ENCODE measurements around the gene TCEANC2. TPM values are rescaled to one million over a fixed set of nuclear protein-coding genes. Genes with fewer than 3 reads are reported as not detected.

Gene TCEANC2
- total and polyA plus RNA-seq, 2 experiments from 2014 or later = 6.0 to 6.3 TPM

DNA sequence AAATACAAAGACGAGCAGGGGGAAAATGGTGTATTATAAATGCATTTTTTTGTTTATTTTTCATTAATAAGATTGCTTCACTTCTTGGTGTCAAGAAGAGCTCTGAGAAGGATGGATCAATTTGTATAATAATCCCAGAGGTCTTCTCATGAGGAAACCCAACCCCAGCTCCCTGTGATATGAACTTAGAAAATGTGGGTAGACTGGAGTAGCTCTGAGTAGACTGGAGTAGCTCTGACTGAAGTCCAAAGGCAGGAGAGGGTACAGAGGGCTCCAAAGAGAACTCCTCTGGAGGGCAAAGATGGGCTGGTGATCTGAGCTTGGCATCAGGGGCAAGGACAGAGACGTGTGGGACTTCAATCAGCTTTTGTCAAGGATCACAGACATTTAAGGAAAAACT lies 78.0 kb downstream of the TCEANC2 start (continued):
- TF ChIP-seq, protein P1, sequence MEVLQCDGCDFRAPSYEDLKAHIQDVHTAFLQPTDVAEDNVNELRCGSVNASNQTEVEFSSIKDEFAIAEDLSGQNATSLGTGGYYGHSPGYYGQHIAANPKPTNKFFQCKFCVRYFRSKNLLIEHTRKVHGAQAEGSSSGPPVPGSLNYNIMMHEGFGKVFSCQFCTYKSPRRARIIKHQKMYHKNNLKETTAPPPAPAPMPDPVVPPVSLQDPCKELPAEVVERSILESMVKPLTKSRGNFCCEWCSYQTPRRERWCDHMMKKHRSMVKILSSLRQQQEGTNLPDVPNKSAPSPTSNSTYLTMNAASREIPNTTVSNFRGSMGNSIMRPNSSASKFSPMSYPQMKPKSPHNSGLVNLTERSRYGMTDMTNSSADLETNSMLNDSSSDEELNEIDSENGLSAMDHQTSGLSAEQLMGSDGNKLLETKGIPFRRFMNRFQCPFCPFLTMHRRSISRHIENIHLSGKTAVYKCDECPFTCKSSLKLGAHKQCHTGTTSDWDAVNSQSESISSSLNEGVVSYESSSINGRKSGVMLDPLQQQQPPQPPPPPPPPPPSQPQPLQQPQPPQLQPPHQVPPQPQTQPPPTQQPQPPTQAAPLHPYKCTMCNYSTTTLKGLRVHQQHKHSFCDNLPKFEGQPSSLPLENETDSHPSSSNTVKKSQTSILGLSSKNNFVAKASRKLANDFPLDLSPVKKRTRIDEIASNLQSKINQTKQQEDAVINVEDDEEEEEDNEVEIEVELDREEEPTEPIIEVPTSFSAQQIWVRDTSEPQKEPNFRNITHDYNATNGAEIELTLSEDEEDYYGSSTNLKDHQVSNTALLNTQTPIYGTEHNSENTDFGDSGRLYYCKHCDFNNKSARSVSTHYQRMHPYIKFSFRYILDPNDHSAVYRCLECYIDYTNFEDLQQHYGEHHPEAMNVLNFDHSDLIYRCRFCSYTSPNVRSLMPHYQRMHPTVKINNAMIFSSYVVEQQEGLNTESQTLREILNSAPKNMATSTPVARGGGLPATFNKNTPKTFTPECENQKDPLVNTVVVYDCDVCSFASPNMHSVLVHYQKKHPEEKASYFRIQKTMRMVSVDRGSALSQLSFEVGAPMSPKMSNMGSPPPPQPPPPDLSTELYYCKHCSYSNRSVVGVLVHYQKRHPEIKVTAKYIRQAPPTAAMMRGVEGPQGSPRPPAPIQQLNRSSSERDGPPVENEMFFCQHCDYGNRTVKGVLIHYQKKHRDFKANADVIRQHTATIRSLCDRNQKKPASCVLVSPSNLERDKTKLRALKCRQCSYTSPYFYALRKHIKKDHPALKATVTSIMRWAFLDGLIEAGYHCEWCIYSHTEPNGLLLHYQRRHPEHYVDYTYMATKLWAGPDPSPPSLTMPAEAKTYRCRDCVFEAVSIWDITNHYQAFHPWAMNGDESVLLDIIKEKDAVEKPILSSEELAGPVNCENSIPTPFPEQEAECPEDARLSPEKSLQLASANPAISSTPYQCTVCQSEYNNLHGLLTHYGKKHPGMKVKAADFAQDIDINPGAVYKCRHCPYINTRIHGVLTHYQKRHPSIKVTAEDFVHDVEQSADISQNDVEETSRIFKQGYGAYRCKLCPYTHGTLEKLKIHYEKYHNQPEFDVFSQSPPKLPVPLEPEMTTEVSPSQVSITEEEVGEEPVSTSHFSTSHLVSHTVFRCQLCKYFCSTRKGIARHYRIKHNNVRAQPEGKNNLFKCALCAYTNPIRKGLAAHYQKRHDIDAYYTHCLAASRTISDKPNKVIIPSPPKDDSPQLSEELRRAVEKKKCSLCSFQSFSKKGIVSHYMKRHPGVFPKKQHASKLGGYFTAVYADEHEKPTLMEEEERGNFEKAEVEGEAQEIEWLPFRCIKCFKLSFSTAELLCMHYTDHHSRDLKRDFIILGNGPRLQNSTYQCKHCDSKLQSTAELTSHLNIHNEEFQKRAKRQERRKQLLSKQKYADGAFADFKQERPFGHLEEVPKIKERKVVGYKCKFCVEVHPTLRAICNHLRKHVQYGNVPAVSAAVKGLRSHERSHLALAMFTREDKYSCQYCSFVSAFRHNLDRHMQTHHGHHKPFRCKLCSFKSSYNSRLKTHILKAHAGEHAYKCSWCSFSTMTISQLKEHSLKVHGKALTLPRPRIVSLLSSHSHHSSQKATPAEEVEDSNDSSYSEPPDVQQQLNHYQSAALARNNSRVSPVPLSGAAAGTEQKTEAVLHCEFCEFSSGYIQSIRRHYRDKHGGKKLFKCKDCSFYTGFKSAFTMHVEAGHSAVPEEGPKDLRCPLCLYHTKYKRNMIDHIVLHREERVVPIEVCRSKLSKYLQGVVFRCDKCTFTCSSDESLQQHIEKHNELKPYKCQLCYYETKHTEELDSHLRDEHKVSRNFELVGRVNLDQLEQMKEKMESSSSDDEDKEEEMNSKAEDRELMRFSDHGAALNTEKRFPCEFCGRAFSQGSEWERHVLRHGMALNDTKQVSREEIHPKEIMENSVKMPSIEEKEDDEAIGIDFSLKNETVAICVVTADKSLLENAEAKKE (CRISPR knock-in tag; IDR thresholded peaks at IDR 0.05) = no peak
- TF ChIP-seq EZH2phosphoT487 (IDR thresholded peaks at IDR 0.05; ENCODE audit: unreplicated experiment) = no peak
- no peak for TF ChIP-seq NANOG (IDR thresholded peaks at IDR 0.05; ENCODE audit: borderline replicate concordance)
- no peak for TF ChIP-seq ZNF331 (CRISPR knock-in tag; IDR thresholded peaks at IDR 0.05; ENCODE audit: low read depth)
- TF ChIP-seq, protein P2, sequence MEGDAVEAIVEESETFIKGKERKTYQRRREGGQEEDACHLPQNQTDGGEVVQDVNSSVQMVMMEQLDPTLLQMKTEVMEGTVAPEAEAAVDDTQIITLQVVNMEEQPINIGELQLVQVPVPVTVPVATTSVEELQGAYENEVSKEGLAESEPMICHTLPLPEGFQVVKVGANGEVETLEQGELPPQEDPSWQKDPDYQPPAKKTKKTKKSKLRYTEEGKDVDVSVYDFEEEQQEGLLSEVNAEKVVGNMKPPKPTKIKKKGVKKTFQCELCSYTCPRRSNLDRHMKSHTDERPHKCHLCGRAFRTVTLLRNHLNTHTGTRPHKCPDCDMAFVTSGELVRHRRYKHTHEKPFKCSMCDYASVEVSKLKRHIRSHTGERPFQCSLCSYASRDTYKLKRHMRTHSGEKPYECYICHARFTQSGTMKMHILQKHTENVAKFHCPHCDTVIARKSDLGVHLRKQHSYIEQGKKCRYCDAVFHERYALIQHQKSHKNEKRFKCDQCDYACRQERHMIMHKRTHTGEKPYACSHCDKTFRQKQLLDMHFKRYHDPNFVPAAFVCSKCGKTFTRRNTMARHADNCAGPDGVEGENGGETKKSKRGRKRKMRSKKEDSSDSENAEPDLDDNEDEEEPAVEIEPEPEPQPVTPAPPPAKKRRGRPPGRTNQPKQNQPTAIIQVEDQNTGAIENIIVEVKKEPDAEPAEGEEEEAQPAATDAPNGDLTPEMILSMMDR (conservative IDR thresholded peaks at IDR 0.05; ENCODE audit: low read depth in 2 of 2) = no peak
- no peak for TF ChIP-seq CREB1 (CRISPR knock-in tag; IDR thresholded peaks at IDR 0.05; ENCODE audit: low read depth)
- TF ChIP-seq ZNF114 (CRISPR knock-in tag; IDR thresholded peaks at IDR 0.05) = no peak
- TF ChIP-seq EZH2 (IDR thresholded peaks at IDR 0.05; ENCODE audit: low read depth, unreplicated experiment) = no peak

DNA sequence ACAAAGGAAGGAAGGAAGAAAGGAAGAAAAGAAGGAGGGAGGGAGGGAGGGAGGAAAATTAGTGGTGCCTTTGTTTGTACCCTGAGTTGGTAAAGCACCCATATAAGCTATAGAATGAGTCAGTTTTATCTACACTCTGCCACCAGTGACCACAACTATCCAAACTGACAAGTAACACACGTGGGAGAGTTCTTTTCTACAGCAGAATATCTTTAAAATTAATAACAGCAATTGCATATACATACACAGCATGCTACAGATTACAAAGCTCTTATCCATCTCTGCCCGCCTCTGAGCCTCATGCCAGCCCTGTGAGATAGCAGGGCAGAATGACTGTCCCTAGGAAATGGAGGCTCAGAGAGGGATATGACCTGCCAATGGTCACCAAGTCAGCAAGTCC lies 79.1 kb downstream of the TCEANC2 start:
- no peak overlapping the region for H3K4me3 ChIP-seq
- H3K4me2 ChIP-seq = no peak overlapping the region
- no peaks in the 10 kb centered on the region; the same call in 2 of the 3 replicates for H3K9me3 Mint-ChIP-seq
- no peaks in the 10 kb centered on the region for H4K20me1 ChIP-seq (replicated peaks; ENCODE audit: insufficient read depth)
- peaks cover 28% of the 10 kb centered on the region for H3K4me1 ChIP-seq (ENCODE audit: insufficient read depth)
- H2AFZ ChIP-seq = no peak overlapping the region
- H3K79me2 ChIP-seq (replicated peaks; ENCODE audit: insufficient read depth) = no peaks in the 10 kb centered on the region
- peaks cover 27% of the 10 kb centered on the region for H3K4me1 Mint-ChIP-seq
- H3K27me3 Mint-ChIP-seq (ENCODE audit: insufficient read depth, low read depth, poor library complexity) = peaks cover 13% of the 10 kb centered on the region
- ATAC-seq (no peak), DNase-seq (ENCODE audit: low spot score) (no peak)
- H3K27ac ChIP-seq (ENCODE audit: low read depth) = no peak overlapping the region
- no peaks in the 10 kb centered on the region for H3K27me3 ChIP-seq (ENCODE audit: insufficient read depth)
- H3K36me3 ChIP-seq (ENCODE audit: insufficient read depth) = no peaks in the 10 kb centered on the region
- TF ChIP-seq CREB1 (CRISPR knock-in tag; IDR thresholded peaks at IDR 0.05; ENCODE audit: low read depth) (no peak), EZH2 (IDR thresholded peaks at IDR 0.05; ENCODE audit: low read depth, unreplicated experiment) (no peak)
- TF ChIP-seq, protein P3, sequence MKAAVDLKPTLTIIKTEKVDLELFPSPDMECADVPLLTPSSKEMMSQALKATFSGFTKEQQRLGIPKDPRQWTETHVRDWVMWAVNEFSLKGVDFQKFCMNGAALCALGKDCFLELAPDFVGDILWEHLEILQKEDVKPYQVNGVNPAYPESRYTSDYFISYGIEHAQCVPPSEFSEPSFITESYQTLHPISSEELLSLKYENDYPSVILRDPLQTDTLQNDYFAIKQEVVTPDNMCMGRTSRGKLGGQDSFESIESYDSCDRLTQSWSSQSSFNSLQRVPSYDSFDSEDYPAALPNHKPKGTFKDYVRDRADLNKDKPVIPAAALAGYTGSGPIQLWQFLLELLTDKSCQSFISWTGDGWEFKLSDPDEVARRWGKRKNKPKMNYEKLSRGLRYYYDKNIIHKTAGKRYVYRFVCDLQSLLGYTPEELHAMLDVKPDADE (IDR thresholded peaks at IDR 0.05) = no peak
- no peak overlapping the region for H3K27ac Mint-ChIP-seq
- no peaks in the 10 kb centered on the region for H3F3A ChIP-seq (replicated peaks; ENCODE audit: low read depth)
- H3K36me3 Mint-ChIP-seq (ENCODE audit: low read depth) = 0 out of 3 replicates have a peak, but pooled peaks cover 4% of the 10 kb centered on the region
- H3K4me3 Mint-ChIP-seq = no peak overlapping the region
- no peaks in the 10 kb centered on the region for H3K9me2 ChIP-seq (ENCODE audit: insufficient read depth)
